Esophagus squamous epithelium (tissue), 4 donors: ENCODE results near the gene ST3GAL4.

Experiments used
- CTCF ChIP-seq, 6 experiments: fragments of 450-650 bp in 4 of 6; fragments of 200-600 bp in 2 of 6; sonication (generic) in 2 of 6; IDR thresholded peaks; one replicate each; pipeline ENCODE4 v1.5.1; 2016 to 2019; ENCODE audit warnings: antibody characterized with exemption in 6 of 6, mild to moderate bottlenecking in 4 of 6, moderate library complexity in 4 of 6
- POLR2A ChIP-seq, 4 donors: fragments of 450-650 bp; IDR thresholded peaks; one replicate each; pipeline ENCODE4 v1.6.1; 2017; ENCODE audit warnings: antibody characterized with exemption in 4 of 4, mild to moderate bottlenecking in 4 of 4, moderate library complexity in 3 of 4

DNA sequence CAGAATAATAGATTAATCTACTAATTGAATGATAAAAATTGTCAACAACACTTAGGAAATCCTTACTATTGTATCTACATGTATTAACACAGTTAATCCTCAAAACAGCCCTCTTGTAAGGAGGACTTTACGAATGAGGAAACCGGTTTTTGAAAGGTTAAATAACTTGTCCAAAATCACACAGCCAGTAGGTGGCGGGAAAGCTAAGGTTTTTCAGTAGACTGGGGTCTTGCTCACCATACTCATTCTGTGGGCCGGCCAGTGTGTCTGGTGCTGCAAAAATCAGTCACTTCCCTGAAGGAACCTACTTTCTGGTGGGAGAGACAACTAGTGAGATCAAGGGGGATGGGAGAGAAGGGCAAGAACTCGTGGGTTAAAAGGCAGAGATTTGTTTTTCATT lies 47.8 kb upstream of the ST3GAL4 start:
- TF ChIP-seq POLR2A (IDR thresholded peaks at IDR 0.05) = no peak
- TF ChIP-seq CTCF (IDR thresholded peaks at IDR 0.05) = peak in 4 of 6 experiments; percentile 5 to 31 (median 16)
